HG03439 (cell line): Measurements from ENCODE around the gene LRP1B.
A peak's percentile ranks its signal among the peaks of the same experiment; 100 is the strongest.

Source experiments
- ATAC-seq: cut with Tn5 transposase; IDR thresholded peaks from one replicate; pipeline ENCODE4 v1.9.1; 2021; ENCODE audit warnings: mild to moderate bottlenecking, moderate library complexity; ENCODE audit not compliant: unreplicated experiment

LRP1B gene

DNA sequence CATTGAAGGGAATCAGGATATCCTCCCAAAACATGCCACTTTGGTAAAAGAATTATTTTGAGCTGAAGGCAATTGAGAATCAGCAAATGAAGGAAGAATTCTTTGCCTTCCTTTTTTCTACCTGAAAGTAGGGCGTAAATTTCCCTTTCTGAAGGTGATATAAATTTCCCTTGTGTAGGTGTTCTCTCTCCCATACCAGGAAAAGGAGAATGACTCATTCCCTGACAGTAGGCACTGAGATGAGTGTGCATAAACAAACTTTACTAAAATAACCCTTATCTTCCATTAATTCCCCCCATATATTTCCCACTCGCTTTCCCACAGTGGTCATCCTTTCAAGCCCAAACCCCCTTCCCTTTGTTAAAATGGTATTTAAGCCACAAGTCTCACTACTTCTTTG lies 1339.0 kb downstream of the LRP1B start:
- no peak for ATAC-seq

DNA sequence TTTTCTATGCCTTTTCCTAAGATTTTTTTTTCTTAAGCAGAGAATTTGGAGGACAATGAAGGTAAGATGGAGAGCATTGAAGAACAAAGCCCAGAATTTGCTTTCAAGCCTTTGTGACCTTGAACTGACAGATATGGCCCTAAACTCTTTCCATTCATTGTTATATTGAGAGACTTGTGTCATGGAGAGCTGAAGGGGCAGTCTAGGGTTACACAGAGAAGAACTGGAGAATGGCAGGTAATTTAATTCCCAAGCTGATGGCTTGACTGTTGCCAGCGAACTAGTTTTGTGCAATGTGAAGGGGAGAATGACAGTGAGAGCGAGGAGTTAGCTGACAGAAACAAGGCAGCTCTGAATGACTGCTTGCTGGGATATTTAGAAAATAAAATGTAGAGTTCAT lies 1344.2 kb downstream of the LRP1B start:
- ATAC-seq = no peak

DNA sequence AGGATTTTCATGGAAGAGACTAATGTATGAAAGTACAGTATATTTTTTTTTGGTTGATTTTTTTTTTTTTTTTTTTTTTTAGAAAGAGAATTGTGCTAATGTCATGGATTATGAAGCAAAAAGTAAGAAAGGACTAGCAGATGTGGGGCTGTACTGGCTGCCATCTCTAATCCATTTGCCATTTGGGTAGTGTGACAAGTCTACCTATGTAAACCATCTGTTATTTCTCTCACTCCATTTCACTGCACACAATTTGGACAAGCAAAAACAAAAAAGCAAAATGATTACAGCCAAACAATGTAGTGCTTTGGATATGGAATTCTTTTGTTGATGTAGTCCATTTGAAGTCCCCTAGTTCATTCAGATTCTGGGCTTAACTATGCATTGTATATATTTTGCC lies 1355.4 kb downstream of the LRP1B start:
- ATAC-seq = no peak

DNA sequence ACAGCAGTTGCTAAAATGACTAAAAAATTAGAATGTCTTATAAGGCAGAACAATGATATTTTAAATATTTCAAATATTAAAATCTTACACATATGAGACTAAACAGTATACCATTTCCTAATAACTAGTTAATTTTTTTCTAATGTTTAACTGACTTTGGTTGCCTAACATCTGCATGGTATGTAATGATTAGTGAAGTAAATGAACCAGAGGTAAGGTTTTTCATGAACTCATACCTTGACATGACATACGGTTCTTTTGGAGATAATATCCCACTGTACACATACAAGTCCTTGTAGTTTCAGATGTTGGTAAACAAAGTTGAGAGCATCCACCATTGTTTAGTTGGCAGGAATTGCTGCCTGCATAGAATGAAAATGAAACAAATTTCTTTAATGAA lies 1360.2 kb downstream of the LRP1B start:
- no peak for ATAC-seq

DNA sequence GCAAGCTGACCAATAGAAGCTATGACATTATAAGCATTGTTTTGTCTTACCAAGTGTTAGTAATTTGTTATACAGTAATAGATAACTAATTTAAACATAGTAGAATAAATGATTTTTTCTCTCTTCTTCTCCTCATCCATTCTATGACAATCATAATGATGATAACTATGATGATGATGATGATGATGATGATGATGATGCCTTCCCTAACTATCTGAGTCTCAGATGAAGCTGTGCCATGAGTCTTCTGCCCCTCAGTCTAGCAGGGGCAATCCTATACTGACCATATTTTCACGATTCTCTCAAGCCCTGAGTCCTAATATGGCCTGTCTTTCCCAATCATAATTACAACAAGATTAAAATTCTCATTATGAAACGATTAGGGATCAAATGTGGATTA lies 1369.0 kb downstream of the LRP1B start:
- ATAC-seq = no peak

DNA sequence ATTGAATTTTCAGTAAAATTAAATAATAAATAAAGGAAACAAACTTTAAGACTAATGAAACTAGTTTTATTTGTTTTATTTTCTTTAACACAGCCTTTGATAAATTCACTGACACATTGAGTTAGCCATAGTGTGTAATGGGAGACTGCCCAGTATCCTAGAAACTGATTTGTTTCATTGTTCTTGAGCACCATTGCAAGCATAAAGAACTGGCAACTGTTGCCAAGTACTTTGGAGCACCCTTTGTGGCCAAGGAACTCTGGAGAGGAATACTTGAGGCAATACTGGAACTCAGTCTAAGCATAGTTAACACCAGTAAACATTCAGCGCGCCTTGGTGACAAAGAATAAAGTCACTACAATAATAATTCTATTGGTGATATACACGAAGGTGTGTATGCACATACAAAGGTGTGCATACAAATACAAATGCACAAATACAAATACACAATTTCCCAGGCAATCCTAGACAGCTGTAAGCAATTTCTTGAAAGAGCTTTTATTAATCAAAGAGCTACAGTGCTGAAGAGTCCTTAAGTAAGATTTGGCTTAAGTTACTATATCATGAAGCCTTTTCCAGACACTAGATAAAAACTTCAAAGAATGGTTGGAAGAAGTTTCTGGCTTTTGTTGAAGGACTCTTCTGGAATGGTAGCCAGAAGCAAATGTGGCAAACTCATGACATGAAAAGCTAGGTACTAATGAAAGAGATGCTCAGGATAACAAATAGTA lies 1371.2 kb downstream of the LRP1B start:
- ATAC-seq = no peak

DNA sequence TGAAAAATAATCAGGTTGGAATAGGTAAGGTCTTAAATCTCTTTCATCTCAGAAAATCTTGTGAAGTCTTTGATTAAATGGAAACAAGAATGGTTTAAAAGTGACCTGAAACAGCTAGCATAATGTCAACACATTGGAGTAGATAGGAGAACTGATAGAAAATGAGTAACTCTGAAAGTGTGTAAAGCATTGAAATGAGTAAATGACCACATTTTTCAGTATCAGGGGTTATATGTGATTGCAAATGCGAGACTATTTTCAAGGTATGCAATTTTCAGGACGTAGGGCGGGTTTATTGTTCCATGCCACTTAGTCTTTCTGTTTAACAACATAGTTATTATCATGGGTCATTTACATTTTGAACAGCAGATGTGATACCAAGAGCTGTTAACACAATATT lies 1383.2 kb downstream of the LRP1B start:
- ATAC-seq = peak; percentile 98

DNA sequence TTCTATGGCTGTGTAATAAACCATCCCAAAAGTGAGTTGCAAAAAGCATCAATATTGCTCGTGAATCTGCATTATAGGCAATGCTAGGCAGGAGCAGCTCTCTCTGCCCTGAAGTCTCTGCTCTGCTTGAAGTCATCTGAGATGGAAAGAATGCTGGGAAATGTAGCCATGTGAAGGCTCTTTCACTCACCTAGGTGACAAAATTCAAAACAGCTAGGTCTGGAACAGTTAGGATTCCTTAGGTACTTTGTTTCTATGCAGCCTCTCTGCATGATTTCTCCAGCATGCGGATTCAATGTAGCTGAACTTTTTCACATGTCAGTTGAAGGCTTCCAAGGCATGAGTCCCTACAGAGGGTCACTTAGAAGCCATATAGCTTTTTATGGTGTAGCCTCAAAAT lies 1383.7 kb downstream of the LRP1B start:
- no peak for ATAC-seq

DNA sequence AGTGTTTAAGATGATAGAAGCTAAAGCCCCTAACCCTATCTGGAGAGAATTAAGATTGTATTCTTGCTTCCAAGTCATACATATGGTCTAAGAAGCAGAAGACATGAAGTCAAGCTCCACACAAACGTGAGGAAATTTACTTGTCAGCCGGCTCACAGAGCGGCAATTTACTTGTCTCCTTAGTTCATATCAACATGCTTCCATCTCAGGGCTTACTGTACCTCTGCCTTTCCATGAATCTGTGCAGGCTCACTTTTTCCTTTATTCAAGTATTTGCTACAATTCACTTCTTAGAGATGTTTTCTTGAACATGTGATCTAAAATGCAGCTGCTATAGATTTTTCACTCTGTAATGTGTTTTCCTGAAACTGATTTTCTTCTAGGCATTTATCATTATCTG lies 1386.4 kb downstream of the LRP1B start:
- no peak for ATAC-seq

DNA sequence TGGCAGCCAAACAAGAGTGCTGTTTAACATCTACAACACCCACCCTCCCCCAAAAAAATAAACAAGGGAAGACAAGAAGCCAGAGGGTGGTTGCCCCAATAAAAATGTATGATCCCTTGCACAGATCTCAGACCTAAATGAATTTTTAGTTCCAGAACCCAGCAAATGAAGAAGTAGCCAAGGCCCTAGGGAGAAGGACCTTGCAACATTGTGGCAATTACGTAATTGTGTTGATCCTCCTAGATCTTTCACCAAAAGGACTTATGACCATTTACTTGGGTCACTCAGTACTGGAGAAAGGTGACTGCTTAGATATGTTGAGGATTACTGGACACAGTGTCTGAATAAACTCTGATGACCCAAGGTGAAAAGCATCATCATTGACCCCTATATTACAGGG lies 1393.8 kb downstream of the LRP1B start:
- no peak for ATAC-seq

DNA sequence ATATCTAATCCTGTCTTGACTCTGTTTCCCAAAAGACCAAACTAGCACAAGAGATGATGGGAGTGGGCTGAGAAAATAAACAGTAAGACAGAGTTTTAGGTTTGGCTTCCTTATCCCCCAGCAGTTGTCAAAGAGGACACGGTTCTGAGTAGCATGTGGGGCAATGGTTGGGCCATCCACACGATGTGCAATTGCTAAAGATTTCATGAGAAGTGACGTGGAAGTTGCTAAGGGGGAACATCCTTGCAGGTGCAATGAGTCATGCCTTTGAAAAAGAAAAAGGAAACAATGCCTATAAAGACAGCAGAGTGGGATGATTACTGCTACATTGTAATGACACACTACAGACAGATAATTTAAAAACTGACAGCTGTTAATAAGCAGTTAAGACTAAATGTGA lies 1395.8 kb downstream of the LRP1B start:
- no peak for ATAC-seq

DNA sequence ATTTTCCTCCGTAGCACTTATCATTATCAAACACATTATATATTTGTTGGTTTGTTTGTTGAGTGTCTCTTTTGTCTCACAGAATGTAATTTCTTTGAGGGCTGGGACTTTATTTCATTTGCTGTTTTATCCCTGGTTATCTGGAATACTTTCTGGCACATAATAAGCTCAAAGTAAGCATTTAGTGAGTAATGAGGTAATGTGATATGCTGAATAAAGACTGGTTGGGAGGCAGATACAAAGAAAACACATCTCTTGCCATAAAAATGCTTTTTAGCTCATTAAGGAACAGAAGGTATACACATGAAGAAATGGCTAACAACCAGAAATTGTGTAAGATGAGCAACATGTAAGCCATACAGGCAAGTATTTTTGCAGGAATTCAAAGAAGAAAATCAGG lies 1411.8 kb downstream of the LRP1B start:
- ATAC-seq = no peak

DNA sequence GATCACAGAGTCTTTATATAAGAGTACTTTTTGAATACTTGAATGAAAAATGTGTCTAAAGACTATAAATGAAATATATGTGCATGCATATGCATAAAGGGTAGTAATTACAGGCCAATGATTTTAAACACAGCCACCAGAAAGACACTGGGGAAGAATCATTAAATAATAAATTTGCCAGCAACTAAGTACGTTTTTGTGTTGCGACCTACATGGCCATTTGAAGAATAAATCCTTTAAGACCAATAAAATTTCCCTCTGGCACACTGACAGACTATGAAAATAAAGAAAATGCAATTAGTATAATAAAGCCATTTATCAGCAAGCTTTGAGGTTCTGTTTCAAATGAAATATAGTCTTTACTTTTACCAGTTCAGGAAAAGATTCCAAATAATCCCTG lies 1413.3 kb downstream of the LRP1B start:
- no peak for ATAC-seq

DNA sequence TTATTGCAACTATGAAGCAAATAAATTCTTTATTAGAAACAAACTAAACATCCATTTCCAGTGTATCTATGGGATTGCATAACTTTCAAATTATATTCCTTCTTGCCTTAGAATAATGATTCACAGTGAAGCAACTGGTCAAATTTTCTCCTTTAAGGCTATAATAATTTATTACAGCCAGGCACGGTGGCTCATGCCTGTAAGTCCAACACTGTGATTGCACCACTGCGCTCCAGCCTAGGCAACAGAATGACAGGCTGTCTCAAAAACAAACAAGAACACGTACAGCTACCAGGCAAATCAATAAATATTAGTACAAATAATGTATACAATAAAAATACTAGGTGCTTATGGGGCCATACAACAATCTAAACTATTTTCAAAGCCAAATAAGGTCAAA lies 1416.2 kb downstream of the LRP1B start:
- no peak for ATAC-seq

DNA sequence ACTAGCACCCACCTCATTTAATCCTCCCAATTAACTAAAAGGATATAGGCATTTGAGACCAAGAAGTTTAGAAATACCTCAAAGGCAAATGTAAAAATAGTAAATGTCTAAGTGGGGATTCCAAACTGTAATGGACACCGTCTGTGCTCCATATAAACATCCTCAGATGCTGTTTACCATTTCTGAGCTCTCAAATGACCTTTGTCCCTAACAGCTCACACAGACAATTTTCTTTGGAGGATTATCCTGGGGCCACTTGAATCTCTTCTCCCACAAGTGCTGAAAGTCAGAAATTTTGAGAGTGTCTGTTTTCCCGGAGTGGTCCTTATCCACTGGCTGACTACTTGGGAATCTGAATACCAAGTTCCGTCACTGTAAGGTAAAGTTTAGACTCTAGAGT lies 1418.9 kb downstream of the LRP1B start:
- no peak for ATAC-seq

DNA sequence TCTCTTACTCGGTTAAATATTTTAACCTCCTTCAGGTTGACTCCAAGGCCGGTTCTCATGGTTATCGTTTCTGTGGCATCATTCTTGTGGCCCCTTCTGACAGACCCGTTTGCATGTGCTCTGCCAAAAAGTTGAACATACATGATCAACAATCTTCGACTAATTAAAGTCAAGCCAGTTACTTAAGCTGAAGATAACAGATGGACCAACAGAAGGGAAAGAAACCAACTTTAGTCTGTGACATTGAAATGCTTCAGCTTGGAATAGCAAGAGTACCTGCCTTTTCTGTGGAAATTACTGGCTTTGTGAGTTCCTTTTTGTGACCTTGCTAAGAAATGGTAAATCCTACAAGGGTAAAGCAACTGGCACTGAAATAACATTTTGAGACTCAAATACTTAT lies 1429.1 kb downstream of the LRP1B start:
- no peak for ATAC-seq

DNA sequence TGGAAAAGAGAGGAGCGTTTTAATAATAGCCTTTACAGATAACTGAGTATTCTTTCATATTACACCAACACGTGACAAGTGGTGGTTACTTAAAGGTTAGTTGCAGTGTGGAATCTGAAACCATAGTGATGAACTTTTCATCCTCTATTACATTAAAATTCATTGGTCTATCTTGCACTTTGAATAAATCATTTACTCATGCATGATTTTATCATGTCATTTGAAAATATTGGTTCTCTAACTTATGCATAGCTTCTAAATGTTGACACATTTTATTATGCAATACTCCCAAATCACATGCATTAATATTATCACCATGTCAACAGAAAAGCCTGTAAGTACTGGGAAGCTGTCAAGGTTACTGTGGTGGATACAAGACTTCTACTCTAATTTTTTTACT lies 1432.2 kb downstream of the LRP1B start:
- ATAC-seq = no peak

DNA sequence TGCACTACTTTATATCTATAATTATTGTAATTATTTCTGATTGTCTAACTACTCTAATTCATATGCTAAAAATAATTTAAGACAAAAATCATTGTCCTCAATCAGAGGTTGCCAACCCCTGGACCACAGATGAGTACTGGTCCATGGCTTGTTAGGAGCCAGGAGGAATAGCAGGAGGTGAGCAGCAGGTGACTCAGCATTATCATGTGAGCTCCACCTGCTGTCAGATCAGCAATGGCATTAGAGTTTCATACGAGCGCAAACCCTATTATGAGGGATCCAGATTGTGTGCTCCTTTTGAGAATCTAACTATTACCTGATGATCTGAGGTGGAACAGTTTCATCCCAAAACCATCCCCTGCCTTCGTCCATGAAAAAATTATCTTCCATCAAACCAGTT lies 1434.4 kb downstream of the LRP1B start:
- ATAC-seq = no peak

DNA sequence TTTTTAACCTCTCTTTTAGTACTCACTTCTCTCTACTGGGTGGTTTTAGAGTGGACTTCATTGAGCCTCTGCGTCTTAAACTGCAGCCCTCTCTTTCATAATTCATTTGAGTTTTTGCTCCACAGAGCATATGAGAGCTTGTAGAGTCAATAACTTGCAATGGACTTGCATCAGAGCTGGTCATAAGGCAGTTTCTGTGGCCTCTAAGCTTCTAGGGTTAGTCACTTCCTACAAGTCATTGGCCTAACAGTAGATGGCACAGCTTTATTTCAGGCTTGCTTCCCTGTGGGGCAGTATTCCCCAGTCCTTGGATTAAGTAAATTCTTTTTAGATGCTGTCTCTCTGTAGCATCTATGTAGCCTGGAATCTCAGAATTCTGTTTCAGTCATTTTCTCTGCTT lies 1435.7 kb downstream of the LRP1B start:
- ATAC-seq = no peak

DNA sequence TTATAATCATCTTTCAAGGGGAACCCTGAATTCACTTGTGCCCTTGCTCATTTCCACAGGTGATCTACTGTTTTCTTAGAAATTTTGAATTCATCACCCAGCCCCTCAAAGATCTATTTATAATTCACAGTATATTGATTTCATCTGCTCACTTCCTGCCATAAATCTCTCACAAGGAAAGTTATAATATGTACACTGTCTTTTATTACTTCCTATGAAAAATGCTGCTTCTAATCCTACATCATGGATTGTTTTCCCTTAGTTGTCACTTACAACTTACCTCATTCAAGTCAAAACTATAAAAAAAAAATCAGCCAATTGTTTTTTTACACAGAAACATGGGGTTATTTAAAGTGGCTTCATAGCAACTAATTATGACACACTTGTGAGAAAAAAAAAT lies 1443.0 kb downstream of the LRP1B start:
- no peak for ATAC-seq

DNA sequence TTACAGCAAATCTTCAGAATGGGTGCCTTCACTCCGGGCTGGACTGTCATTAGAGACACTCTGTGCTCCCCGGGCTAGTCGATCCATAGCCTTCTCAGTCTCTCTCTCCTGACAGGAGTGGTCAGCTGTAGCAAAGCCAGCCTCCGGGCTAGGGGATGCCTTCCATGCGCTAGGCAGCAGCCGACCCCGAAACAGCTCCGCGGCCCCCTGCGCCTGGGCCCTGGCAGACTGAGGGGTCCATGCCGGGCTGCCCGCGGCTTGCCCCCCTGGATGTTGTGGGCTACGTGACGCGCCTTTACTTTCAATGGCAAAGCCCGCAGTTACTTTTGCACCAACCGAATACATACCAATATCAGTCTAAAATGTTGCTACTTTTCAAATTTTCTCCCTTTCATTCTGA lies 1447.2 kb downstream of the LRP1B start:
- ATAC-seq = no peak

DNA sequence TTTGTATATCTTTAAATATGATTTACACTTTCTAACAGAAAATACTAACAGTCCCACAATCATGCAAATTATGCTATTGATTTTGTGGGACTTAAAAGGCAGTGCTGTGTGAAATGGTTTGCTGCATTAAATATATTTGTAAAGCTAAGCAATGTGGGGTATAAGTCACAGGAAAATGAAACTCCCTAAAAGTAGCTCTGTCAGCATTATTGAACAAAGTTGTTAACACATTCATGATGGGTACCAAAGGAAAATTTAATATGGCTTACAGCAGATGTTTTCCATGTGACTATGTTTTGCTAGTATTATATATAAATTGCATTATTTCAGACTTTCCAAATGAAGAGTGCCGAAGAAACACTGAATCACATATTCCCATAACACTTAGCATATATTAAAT lies 1450.0 kb downstream of the LRP1B start:
- no peak for ATAC-seq

DNA sequence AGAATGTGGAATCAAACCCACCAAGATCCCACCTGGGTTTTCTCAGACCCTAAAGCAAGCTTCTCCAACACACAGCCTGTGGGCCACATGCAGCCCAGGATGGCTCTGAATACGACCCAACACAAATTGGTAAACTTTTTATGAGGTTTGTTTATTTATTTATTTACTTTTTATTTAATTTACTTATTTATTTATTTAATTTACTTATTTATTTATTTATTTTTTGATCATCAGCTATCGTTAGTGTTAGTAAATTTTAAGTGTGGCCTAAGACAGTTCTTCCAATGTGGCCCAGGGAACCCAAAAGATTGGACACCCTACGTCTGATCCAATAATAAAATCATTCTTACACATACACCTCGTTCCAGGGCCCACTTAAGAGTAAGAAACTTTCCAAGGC lies 1451.1 kb downstream of the LRP1B start:
- ATAC-seq = no peak
